AG04450 (cell line): Measurements from ENCODE around the gene NDUFB3. TPM values are rescaled to one million over a fixed set of nuclear protein-coding genes. Genes with fewer than 3 reads are reported as not detected.

ENCODE experiments used
- CTCF ChIA-PET: fragments of 300-600, 350-600 bp; formaldehyde crosslinking; extraction: SDS; loops from one replicate; lab custom pipeline; 2022; ENCODE audit warnings: antibody characterized with exemption, inconsistent platforms; lab: Charles Lee
- POLR2A ChIA-PET: fragments of 350-600 bp; formaldehyde crosslinking; extraction: SDS; loops from one replicate; lab custom pipeline; 2021; ENCODE audit warnings: antibody characterized with exemption, inconsistent platforms; lab: Yijun Ruan, JAX
- DNase-seq: peaks from one replicate; pipeline ENCODE4 v3.0.0-alpha.2; 2011; ENCODE audit warnings: low read depth, low spot score
- H3K27ac ChIP-seq: one replicate; pipeline ENCODE4 v1.5.1; 2012; ENCODE audit warnings: low read depth, low read length, control low read depth
- H3K27me3 ChIP-seq: one replicate; pipeline ENCODE4 v1.6.0; 2012; ENCODE audit warnings: low read length; ENCODE audit not compliant: control insufficient read depth, insufficient read depth
- H3K4me3 ChIP-seq: 2 replicates; pipeline ENCODE4 v1.5.1; 2011; ENCODE audit warnings: mild to moderate bottlenecking, low read depth, low read length, control low read depth
- H3K9me3 ChIP-seq: 2 replicates; pipeline ENCODE4 v1.5.1; 2012; ENCODE audit warnings: low read length; ENCODE audit not compliant: control insufficient read depth, insufficient read depth
- CTCF ChIP-seq: IDR thresholded peaks from 2 replicates; pipeline ENCODE4 v1.5.1; 2011; ENCODE audit warnings: low read depth, low read length, control low read depth, inconsistent platforms
- polyA plus RNA-seq: library from polyadenylated mRNA; depleted of rRNA; stranded (reverse); fragments of >200 nt; gene quantifications from 2 replicates; pipeline ENCODE4 v1.2.3, GENCODE V29; 2011

Gene NDUFB3
- polyA plus RNA-seq, 1 experiment, result 121 TPM

DNA sequence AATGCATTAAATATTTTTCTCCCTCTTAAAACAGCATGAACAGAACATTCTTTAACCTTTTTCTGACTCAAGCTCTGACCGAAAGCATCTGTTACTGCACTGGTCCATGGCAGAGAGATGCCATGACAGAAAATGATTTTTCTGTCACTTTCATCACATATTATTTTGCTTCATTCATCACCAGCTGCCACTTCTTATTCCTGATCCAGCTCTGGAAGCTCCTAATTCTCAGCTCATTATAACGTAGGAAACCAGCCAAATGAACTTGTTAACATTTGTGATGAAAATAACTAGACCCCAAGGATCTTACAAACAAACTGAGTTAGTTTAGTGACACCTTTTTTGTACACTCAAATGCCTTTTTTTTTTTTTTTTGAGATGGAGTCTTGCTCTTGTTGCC, 36.5 kb downstream of the NDUFB3 start:
- Histone ChIP-seq H3K9me3 (no peaks in the 10 kb centered on the region), H3K4me3 (no peak overlapping the region), H3K27ac (no peak overlapping the region), H3K27me3 (no peaks in the 10 kb centered on the region)
- no peak for TF ChIP-seq CTCF
- no peak for DNase-seq
- ChIA-PET POLR2A (interaction anchor here (0.5 kb wide), 1 partner anchor 214 kb away, joined by 3 read pairs; no protein-coding TSS in a partner anchor), CTCF (interaction anchor here (0.9 kb wide), 1 partner anchor 39 kb away, joined by 3 read pairs; no protein-coding TSS in a partner anchor)

DNA sequence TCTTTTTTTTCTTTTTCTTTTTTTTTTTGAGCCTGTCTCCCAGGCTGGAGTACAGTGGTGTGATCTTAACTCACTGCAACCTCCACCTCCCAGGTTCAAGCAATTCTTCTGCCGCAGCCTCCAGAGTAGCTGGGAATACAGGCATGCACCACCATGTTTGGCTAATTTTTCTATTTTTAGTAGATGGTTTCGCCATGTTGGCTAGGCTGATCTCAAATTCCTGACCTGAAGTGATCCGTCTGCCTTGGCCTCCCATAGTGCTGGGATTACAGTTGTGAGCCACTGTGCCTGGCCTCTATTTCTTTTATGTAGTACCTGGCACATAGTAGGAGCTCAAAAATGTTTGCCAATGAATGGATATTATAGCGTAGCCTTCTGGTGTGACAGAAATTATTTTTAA, 37.4 kb downstream of the NDUFB3 start:
- H3K9me3 ChIP-seq, result no peaks in the 10 kb centered on the region

DNA sequence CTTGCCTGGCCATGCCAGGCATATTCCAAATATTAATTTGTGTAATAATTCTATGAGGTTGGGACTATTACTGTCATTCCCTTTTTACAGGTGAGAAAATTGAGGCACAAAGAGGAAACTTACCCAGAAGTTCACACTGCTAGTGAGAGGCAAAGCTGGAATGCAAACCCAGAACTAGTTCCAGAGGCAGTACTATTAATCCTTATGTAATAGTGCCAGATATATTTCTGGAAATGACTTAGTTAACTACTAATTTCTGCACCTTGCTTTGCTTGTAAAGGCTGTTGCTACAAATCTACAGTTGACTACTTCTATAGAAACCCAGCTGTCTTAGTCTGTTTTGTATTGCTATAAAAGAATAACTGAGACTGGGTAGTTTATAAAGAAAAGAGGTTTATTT, 38.8 kb downstream of the NDUFB3 start:
- CTCF ChIA-PET, result no interaction called here

More for the DNA sequence above, 37.4 kb downstream of the NDUFB3 start:
- CTCF ChIA-PET, result interaction anchor here (0.9 kb wide), 1 partner anchor 40 kb away, joined by 3 read pairs; no protein-coding TSS in a partner anchor
- no peak for DNase-seq
- POLR2A ChIA-PET, result no interaction called here
- TF ChIP-seq CTCF, result no peak
- Histone ChIP-seq H3K27me3 (no peaks in the 10 kb centered on the region), H3K4me3 (no peak overlapping the region), H3K27ac (no peak overlapping the region)

GRCh38 chr2:201111096-201111495, 39.3 kb downstream of the NDUFB3 start:
- Histone ChIP-seq H3K4me3 (no peak overlapping the region), H3K9me3 (peaks cover 6% of the 10 kb centered on the region; the same call in 1 of the 2 replicates), H3K27ac (no peak overlapping the region), H3K27me3 (no peaks in the 10 kb centered on the region)
- CTCF ChIA-PET, result no interaction called here
- POLR2A ChIA-PET, result no interaction called here
- TF ChIP-seq CTCF, result no peak
- DNase-seq, result no peak

More for the DNA sequence above, 38.8 kb downstream of the NDUFB3 start:
- POLR2A ChIA-PET, result no interaction called here
- Histone ChIP-seq H3K9me3 (peaks cover 5% of the 10 kb centered on the region; the same call in 1 of the 2 replicates), H3K27ac (no peak overlapping the region), H3K27me3 (no peaks in the 10 kb centered on the region), H3K4me3 (no peak overlapping the region)
- no peak for DNase-seq
- TF ChIP-seq CTCF, result no peak

GRCh38 chr2:201114350-201114749, 42.5 kb downstream of the NDUFB3 start:
- no peak for TF ChIP-seq CTCF
- Histone ChIP-seq H3K4me3 (no peak overlapping the region), H3K27me3 (no peaks in the 10 kb centered on the region), H3K9me3 (peaks cover 6% of the 10 kb centered on the region; the same call in 1 of the 2 replicates), H3K27ac (no peak overlapping the region)
- ChIA-PET POLR2A (interaction anchor here (2.1 kb wide), 1 partner anchor 44 kb away, joined by 8 read pairs; no protein-coding TSS in a partner anchor), CTCF (interaction anchor here (1.2 kb wide), 1 partner anchor 151 kb away, joined by 3 read pairs; no protein-coding TSS in a partner anchor)
- no peak for DNase-seq
